HG02884 (cell line): Measurements from ENCODE around the gene DSG4.
A peak's percentile ranks its signal among the peaks of the same experiment; 100 is the strongest.

Source experiments
- ATAC-seq: cut with Tn5 transposase; IDR thresholded peaks from one replicate; pipeline ENCODE4 v1.9.1; 2021; ENCODE audit warnings: mild to moderate bottlenecking, moderate library complexity; ENCODE audit not compliant: unreplicated experiment

Gene DSG4

GRCh38 chr18:31403409-31403808 lies 26.8 kb downstream of the DSG4 start:
- no peak for ATAC-seq

GRCh38 chr18:31407649-31408048 lies 31.1 kb downstream of the DSG4 start:
- ATAC-seq = no peak

- no peak for ATAC-seq
These were observed 32.7 kb downstream of the DSG4 start for GRCh38 chr18:31409276-31409675.

GRCh38 chr18:31410716-31411483 lies 34.3 kb downstream of the DSG4 start:
- ATAC-seq = no peak

- no peak for ATAC-seq
These were observed 36.6 kb downstream of the DSG4 start for GRCh38 chr18:31413137-31413536.

- no peak for ATAC-seq
These were observed 41.3 kb downstream of the DSG4 start for GRCh38 chr18:31417850-31418249.

GRCh38 chr18:31419457-31419932 lies 42.9 kb downstream of the DSG4 start:
- no peak for ATAC-seq

GRCh38 chr18:31420032-31420431 lies 43.5 kb downstream of the DSG4 start:
- no peak for ATAC-seq

- no peak for ATAC-seq
These were observed 43.9 kb downstream of the DSG4 start for GRCh38 chr18:31420524-31420923.

- ATAC-seq = peak; percentile 76
These were observed 47.9 kb downstream of the DSG4 start for GRCh38 chr18:31424383-31424988.

- ATAC-seq = no peak
These were observed 49.4 kb downstream of the DSG4 start for GRCh38 chr18:31426021-31426420.

- ATAC-seq = no peak
These were observed 50.4 kb downstream of the DSG4 start for GRCh38 chr18:31426871-31427406.

- ATAC-seq = no peak
These were observed 51.6 kb downstream of the DSG4 start for GRCh38 chr18:31428211-31428610.

- ATAC-seq = no peak
These were observed 53.0 kb downstream of the DSG4 start for GRCh38 chr18:31429623-31430022.

- no peak for ATAC-seq
These were observed 53.5 kb downstream of the DSG4 start for GRCh38 chr18:31430072-31430471.

GRCh38 chr18:31430554-31430953 lies 54.0 kb downstream of the DSG4 start:
- ATAC-seq = no peak

GRCh38 chr18:31432316-31432715 lies 55.7 kb downstream of the DSG4 start:
- ATAC-seq = no peak

- no peak for ATAC-seq
These were observed 60.2 kb downstream of the DSG4 start for GRCh38 chr18:31436825-31437224.

GRCh38 chr18:31438402-31438801 lies 61.8 kb downstream of the DSG4 start:
- ATAC-seq = peak; percentile 93

GRCh38 chr18:31439807-31440325 lies 63.3 kb downstream of the DSG4 start:
- ATAC-seq = no peak

GRCh38 chr18:31440787-31441186 lies 64.2 kb downstream of the DSG4 start:
- no peak for ATAC-seq

- no peak for ATAC-seq
These were observed 64.9 kb downstream of the DSG4 start for GRCh38 chr18:31441493-31441892.
